ENCODE results near the gene GPR85. TPM values are rescaled to one million over a fixed set of nuclear protein-coding genes. Genes with fewer than 3 reads are reported as not detected.

Gene GPR85
- total RNA-seq, 2 donors from 2014 or later, result 2.0 to 2.3 TPM

DNA sequence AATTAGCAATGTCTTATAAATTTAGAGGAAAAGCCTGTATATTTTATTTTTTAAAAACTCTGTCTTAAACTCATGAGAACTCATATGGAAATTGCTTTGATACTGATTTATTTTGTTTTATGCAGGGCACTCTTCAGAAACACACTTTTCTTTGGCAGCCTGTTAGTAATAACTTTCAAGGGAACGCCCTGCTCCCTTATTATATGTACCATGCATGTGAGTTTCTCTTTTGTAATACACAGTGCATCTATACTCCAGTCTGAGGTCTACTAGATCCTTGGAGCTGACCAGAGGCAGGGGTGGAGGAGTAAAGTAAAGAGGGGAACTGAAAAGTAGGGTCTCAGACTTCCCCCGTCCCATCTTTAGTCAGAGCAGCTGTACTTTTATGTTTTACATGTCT is 40.2 kb downstream of the GPR85 start:
- Histone ChIP-seq H3K4me1 (no peaks in the 10 kb centered on the region), H3K27ac (no peak overlapping the region), H3K27me3 (no peaks in the 10 kb centered on the region), H3K4me3 (no peak overlapping the region), H3K9me3 (no peaks in the 10 kb centered on the region), H3K36me3 (no peaks in the 10 kb centered on the region)
- TF ChIP-seq, protein P1, sequence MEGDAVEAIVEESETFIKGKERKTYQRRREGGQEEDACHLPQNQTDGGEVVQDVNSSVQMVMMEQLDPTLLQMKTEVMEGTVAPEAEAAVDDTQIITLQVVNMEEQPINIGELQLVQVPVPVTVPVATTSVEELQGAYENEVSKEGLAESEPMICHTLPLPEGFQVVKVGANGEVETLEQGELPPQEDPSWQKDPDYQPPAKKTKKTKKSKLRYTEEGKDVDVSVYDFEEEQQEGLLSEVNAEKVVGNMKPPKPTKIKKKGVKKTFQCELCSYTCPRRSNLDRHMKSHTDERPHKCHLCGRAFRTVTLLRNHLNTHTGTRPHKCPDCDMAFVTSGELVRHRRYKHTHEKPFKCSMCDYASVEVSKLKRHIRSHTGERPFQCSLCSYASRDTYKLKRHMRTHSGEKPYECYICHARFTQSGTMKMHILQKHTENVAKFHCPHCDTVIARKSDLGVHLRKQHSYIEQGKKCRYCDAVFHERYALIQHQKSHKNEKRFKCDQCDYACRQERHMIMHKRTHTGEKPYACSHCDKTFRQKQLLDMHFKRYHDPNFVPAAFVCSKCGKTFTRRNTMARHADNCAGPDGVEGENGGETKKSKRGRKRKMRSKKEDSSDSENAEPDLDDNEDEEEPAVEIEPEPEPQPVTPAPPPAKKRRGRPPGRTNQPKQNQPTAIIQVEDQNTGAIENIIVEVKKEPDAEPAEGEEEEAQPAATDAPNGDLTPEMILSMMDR (IDR thresholded peaks at IDR 0.05), result no peak
- DNase-seq (ENCODE audit: low spot score), result no peak

DNA sequence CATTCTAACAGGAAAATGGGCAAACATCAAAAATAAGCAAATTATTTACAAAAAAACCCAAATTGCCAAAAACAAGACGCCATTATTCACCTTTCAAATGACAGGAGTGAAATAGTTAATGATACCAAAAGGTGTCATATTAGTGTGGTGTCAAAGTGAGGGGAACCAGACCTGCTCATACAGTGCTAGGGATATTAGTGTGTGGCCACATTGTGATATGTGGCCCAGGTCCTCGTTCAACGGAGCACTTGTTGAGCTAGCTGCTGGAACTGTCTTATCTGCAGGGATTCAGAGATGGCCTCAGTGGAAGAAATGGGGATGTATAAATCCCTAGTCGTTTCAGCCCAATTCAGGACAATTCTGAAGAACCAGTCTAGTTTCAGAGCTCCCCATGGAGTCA is 41.2 kb downstream of the GPR85 start:
- Histone ChIP-seq H3K4me3 (no peak overlapping the region), H3K9me3 (no peaks in the 10 kb centered on the region), H3K4me1 (no peaks in the 10 kb centered on the region), H3K36me3 (no peaks in the 10 kb centered on the region), H3K27ac (no peak overlapping the region), H3K27me3 (no peaks in the 10 kb centered on the region)
- DNase-seq (ENCODE audit: low spot score), result no peak
- TF ChIP-seq, protein P1 (IDR thresholded peaks at IDR 0.05), result no peak

DNA sequence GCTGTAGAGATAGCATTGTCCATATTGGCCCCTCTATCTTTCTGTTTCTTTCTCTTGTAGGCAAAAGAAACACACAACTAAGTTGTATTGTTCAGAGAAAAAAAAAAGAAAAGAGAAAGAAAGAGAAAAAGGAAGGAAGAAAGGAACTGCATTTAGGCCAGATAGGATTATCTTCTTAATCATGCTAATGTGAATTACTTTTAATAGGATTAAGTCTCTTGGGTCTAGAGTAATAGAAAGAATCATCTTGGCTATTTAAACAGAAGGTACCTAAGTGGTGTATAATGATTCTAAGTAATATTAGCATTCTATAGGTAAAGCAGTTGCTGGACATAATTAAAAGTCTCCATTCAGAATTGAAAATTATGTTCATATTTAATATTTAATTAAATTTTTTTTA is 42.2 kb downstream of the GPR85 start:
- TF ChIP-seq, protein P1 (IDR thresholded peaks at IDR 0.05), result no peak
- H3K4me1 ChIP-seq, result no peaks in the 10 kb centered on the region
- H3K4me3 ChIP-seq, result no peak overlapping the region
- DNase-seq (ENCODE audit: low spot score), result no peak
- H3K36me3 ChIP-seq, result no peaks in the 10 kb centered on the region
- no peaks in the 10 kb centered on the region for H3K27me3 ChIP-seq
- H3K27ac ChIP-seq, result no peak overlapping the region
- no peaks in the 10 kb centered on the region for H3K9me3 ChIP-seq

DNA sequence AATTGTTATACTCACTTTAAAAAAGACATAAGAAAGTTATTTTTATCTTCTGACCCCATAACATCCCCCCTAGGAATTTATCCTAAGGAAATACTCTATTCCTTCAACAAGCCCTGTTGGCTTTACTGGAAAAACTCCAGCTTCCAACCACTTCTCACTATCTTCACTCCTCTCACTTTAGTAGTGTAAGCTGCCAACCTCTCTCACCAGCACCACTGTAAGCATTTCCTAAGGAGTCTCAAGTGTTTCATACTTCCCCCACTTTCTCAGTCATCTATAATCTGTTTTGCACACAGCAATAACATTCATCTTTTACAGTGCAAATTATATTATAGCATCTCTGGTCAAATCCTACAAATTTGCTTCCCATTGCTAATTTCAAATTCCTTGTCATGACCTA is 45.8 kb downstream of the GPR85 start:
- H3K27ac ChIP-seq, result no peak overlapping the region
- no peak overlapping the region for H3K4me3 ChIP-seq
- no peak for DNase-seq (ENCODE audit: low spot score)
- no peaks in the 10 kb centered on the region for H3K9me3 ChIP-seq
- TF ChIP-seq, protein P1 (IDR thresholded peaks at IDR 0.05), result no peak
- no peaks in the 10 kb centered on the region for H3K36me3 ChIP-seq
- H3K27me3 ChIP-seq, result no peaks in the 10 kb centered on the region
- no peaks in the 10 kb centered on the region for H3K4me1 ChIP-seq

DNA sequence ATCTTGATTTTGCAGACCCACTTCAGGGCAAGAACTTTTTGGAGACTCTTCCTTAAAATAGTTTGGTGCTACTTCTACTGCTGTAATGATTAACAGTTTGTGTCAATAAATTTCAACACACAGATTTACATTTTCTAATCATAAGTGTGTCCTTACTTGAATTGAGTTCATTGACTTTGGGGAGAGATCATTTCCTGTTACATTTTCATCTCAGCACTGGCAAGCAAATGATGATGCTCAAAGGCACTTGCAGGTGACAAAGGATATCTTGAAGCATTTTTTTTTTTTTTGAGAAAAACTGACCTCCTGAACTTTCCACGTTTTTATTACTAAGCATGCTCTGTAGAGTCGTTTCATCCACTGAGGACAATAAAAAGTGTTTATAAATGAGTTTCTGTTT is 52.7 kb downstream of the GPR85 start:
- Histone ChIP-seq H3K36me3 (no peaks in the 10 kb centered on the region), H3K27me3 (no peaks in the 10 kb centered on the region), H3K4me3 (no peak overlapping the region), H3K4me1 (no peaks in the 10 kb centered on the region), H3K27ac (no peak overlapping the region), H3K9me3 (no peaks in the 10 kb centered on the region)
- TF ChIP-seq, protein P1 (IDR thresholded peaks at IDR 0.05), result no peak
- DNase-seq (ENCODE audit: low spot score), result no peak

Other genes with a start within 250 kb of the GPR85 start
- 100 to 1,000 TPM in 1 of 2 donors, 10 to 100 TPM in 1; 93.1 to 208 TPM for gene SMIM30, start 31.7 kb upstream of the GPR85 start, total RNA-seq

Measured in right atrium auricular region (tissue), 2 donors.